Psoas muscle (tissue), 8 donors: ENCODE results near the gene TTLL11. TPM values are rescaled to one million over a fixed set of nuclear protein-coding genes. Genes with fewer than 3 reads are reported as not detected.
"Not testable (repeated sequence)": the region's sequence is repeated elsewhere in the genome, so short reads cannot be mapped to it uniquely, and the experiment has no call there.

Experiments
- ATAC-seq, 4 donors: fragments of 200-7000 bp; cut with Tn5 transposase; one replicate each; pipeline ENCODE4 v1.9.1; 2020; ENCODE audit warnings: moderate library complexity in 3 of 4, mild to moderate bottlenecking in 2 of 4
- DNase-seq, 2 donors: peaks; one replicate each; pipeline ENCODE4 v3.0.0-alpha.2; 2020
- H3K27ac ChIP-seq: fragments of 200-600 bp; one replicate; pipeline ENCODE4 v1.8.0; 2022
- H3K27me3 ChIP-seq, 3 donors: fragments of 200-600 bp in 1 of 3; one replicate each; pipeline versions ENCODE4 v1.6.1 to v1.8.0; 2013 to 2022; ENCODE audit warnings: low read length in 2 of 3, mild to moderate bottlenecking in 2 of 3, moderate library complexity in 1 of 3; ENCODE audit not compliant: insufficient read depth in 3 of 3
- H3K36me3 ChIP-seq, 2 donors: fragments of 200-600 bp in 1 of 2; one replicate each; pipeline versions ENCODE4 v1.6.1 to v1.8.0; 2013 to 2022; ENCODE audit warnings: low read depth in 1 of 2, mild to moderate bottlenecking in 1 of 2, moderate library complexity in 1 of 2; ENCODE audit not compliant: insufficient read depth in 1 of 2
- H3K4me1 ChIP-seq: fragments of 200-600 bp; one replicate; pipeline ENCODE4 v1.8.0; 2022
- H3K4me3 ChIP-seq: fragments of 200-600 bp; one replicate; pipeline ENCODE4 v1.8.0; 2022; ENCODE audit warnings: mild to moderate bottlenecking
- H3K9me3 ChIP-seq: fragments of 200-600 bp; one replicate; pipeline ENCODE4 v1.8.0; 2022
- CTCF ChIP-seq: fragments of 200-600 bp; IDR thresholded peaks from one replicate; pipeline ENCODE4 v1.8.0; 2022; ENCODE audit warnings: antibody characterized with exemption
- WGBS, 3 donors: extraction: QIAGEN DNeasy Blood & Tissue Kit; methylation state at CpG; one replicate each; pipeline versions ENCODE4 v1.1.6 to v1.1.7; 2013; 5-methylcytosine and 5-hydroxymethylcytosine counted together
- intact Hi-C, 2 donors: fragments of 100-400 bp; cut with DNase I; formaldehyde crosslinking; loops; one replicate each; pipeline versions ENCODE4 v1.11.0 to v1.14.2; 2022
- polyA plus RNA-seq, 3 donors: library from polyadenylated mRNA; stranded (reverse); fragments of 200-250 nt; gene quantifications; one replicate each; pipeline ENCODE4 v1.2.3, GENCODE V29; 2013
- total RNA-seq, 4 donors: library from RNA; stranded (reverse); fragmentation: NEBNext Ultra II Directional in 2 of 4; extraction: Animal tissue kit (Norgen Biotek cat#: 25700) in 2 of 4; gene quantifications; one replicate each; pipeline versions ENCODE4 v1.2.1 to v1.2.4, GENCODE V29; 2021 to 2023
- donor health status: healthy with polysubstance abuse.
- donor health status: DM: no; HTN: no; CAD: no; lungs with moderate emphysema.
- donor health status: Bipolar disorder and iron deficiency.
- donor health status: healthy.
- donor health status: DM: yes; HTN: yes; CAD: no.
- donor health status: DM: no; HTN: no; CAD: no.
- donor health status: DM: no; HTN: no; CAD: no.
- donor health status: DM: yes; HTN: yes; CAD: no.

Gene TTLL11
- total and polyA plus RNA-seq, 7 donors: 15.1 to 56.4 (median 19.3) TPM

GRCh38 chr9:122007837-122008236 is 85.3 kb downstream of the TTLL11 start:
- Histone ChIP-seq H3K4me1 (peaks cover 38% of the 10 kb centered on the region), H3K4me3 (no peak overlapping the region), H3K27me3 (no peaks in the 10 kb centered on the region), H3K36me3 (no peaks in the 10 kb centered on the region), H3K9me3 (no peaks in the 10 kb centered on the region), H3K27ac (peak overlapping the region; percentile 7)
- intact Hi-C loops: no loop called here
- peak in 1 of 4 donors; percentile 6 for ATAC-seq
- no peak for DNase-seq
- no peak for TF ChIP-seq CTCF
- WGBS, 3 donors: 17 to 34% (median 21%) methylated on average over 1 of the region's 1 CpG

GRCh38 chr9:122005597-122005996 is 87.5 kb downstream of the TTLL11 start:
- intact Hi-C loops: no loop called here
- H3K4me3 ChIP-seq: no peak overlapping the region

GRCh38 chr9:122004589-122004988 is 88.5 kb downstream of the TTLL11 start:
- ATAC-seq: no peak
- H3K27ac ChIP-seq: no peak overlapping the region
- H3K4me3 ChIP-seq: no peak overlapping the region
- TF ChIP-seq CTCF: no peak
- intact Hi-C loops: loop anchor here in 1 of 2 donors (5.0 kb wide), 1 partner anchor 33 kb away; no protein-coding TSS in a partner anchor
- H3K27me3 ChIP-seq: no peaks in the 10 kb centered on the region
- peaks cover 41% of the 10 kb centered on the region for H3K4me1 ChIP-seq
- WGBS, 3 donors: 93 to 97% (median 96%) methylated on average over 6 of the region's 6 CpGs
- no peak for DNase-seq
- no peaks in the 10 kb centered on the region for H3K9me3 ChIP-seq
- H3K36me3 ChIP-seq: no peaks in the 10 kb centered on the region

More at GRCh38 chr9:122005597-122005996, 87.5 kb downstream of the TTLL11 start:
- DNase-seq (no peak), ATAC-seq (no peak)
- Histone ChIP-seq H3K9me3 (no peaks in the 10 kb centered on the region), H3K27ac (no peak overlapping the region), H3K27me3 (no peaks in the 10 kb centered on the region), H3K36me3 (no peaks in the 10 kb centered on the region), H3K4me1 (peaks cover 44% of the 10 kb centered on the region)
- peak; percentile 22 for TF ChIP-seq CTCF
- 66 to 74% (median 69%) methylated on average over 1 of the region's 1 CpG for WGBS, 3 donors

- peak; percentile 51 to 77 for DNase-seq
- Histone ChIP-seq H3K36me3 (no peaks in the 10 kb centered on the region), H3K9me3 (no peaks in the 10 kb centered on the region), H3K27ac (peak overlapping the region; percentile 86), H3K4me1 (peaks cover 41% of the 10 kb centered on the region), H3K27me3 (no peaks in the 10 kb centered on the region), H3K4me3 (peak overlapping the region; percentile 25)
- 19 to 28% (median 25%) methylated on average over 9 of the region's 9 CpGs for WGBS, 3 donors
- TF ChIP-seq CTCF: no peak
- intact Hi-C loops: loop anchor here in 1 of 2 donors (5.0 kb wide), 1 partner anchor 36 kb away; no protein-coding TSS in a partner anchor
- peak; percentile 82 to 92 (median 91) for ATAC-seq
These were observed 91.5 kb downstream of the TTLL11 start for GRCh38 chr9:122001491-122002201.

- H3K4me3 ChIP-seq, H3K9me3 ChIP-seq, DNase-seq, H3K27me3 ChIP-seq, H3K36me3 ChIP-seq: not testable (repeated sequence)
- Histone ChIP-seq H3K27ac (peak overlapping the region; percentile 86), H3K4me1 (peaks cover 41% of the 10 kb centered on the region)
- 71 to 75% (median 73%) methylated on average over 6 of the region's 6 CpGs for WGBS, 3 donors
- intact Hi-C loops: loop anchor here in 1 of 2 donors (5.0 kb wide), 1 partner anchor 37 kb away; no protein-coding TSS in a partner anchor
- peak in 1 of 4 donors; percentile 14 for ATAC-seq
These were observed 92.6 kb downstream of the TTLL11 start for GRCh38 chr9:122000526-122000925.
